MCF 10A (cell line): Measurements from ENCODE around the gene TEN1. TPM values are rescaled to one million over a fixed set of nuclear protein-coding genes. Genes with fewer than 3 reads are reported as not detected.

ENCODE experiments used
- BruUV-seq: library from RNA; stranded (reverse); fragments of 400-500 nt; replicated peaks from 2 replicates; lab custom pipeline; 2021; lab: Mats Ljungman, UMichigan
- CTCF ChIA-PET: fragments of 300-600 bp; sonication (Branson Sonifier 250); formaldehyde crosslinking; extraction: SDS; loops from one replicate; lab custom pipeline; 2021; ENCODE audit warnings: antibody characterized with exemption, inconsistent platforms; lab: Yijun Ruan, JAX
- POLR2A ChIA-PET: fragments of 300-600, 350-650 bp; sonication (Branson Sonifier 250); formaldehyde crosslinking; extraction: SDS; loops from one replicate; lab custom pipeline; 2020; ENCODE audit warnings: antibody characterized with exemption, inconsistent platforms; lab: Yijun Ruan, JAX
- DNase-seq: peaks from one replicate; pipeline ENCODE4 v3.0.0-alpha.2; 2018; ENCODE audit not compliant: unreplicated experiment
- H3K27ac Mint-ChIP-seq: one replicate; pipeline ENCODE4 v1.8.0; 2022; ENCODE audit warnings: mild to moderate bottlenecking, low read depth, mixed read lengths; ENCODE audit not compliant: unreplicated experiment
- H3K27me3 Mint-ChIP-seq: one replicate; pipeline ENCODE4 v1.8.0; 2022; ENCODE audit warnings: mixed read lengths; ENCODE audit not compliant: insufficient read depth, unreplicated experiment
- H3K36me3 Mint-ChIP-seq: one replicate; pipeline ENCODE4 v1.8.0; 2022; ENCODE audit warnings: mild to moderate bottlenecking, moderate library complexity, mixed read lengths; ENCODE audit not compliant: insufficient read depth, unreplicated experiment
- H3K4me1 Mint-ChIP-seq: one replicate; pipeline ENCODE4 v1.8.0; 2022; ENCODE audit warnings: mixed read lengths; ENCODE audit not compliant: insufficient read depth, unreplicated experiment
- H3K4me3 Mint-ChIP-seq: one replicate; pipeline ENCODE4 v1.8.0; 2022; ENCODE audit warnings: mild to moderate bottlenecking, moderate library complexity, mixed read lengths; ENCODE audit not compliant: unreplicated experiment
- H3K9me3 Mint-ChIP-seq: one replicate; pipeline ENCODE4 v1.8.0; 2022; ENCODE audit warnings: mixed read lengths; ENCODE audit not compliant: unreplicated experiment
- intact Hi-C: fragments of 100-400 bp; cut with micrococcal nuclease; formaldehyde crosslinking; loops from 2 replicates; pipeline ENCODE4 v1.14.1; 2022
- total RNA-seq: library from RNA; stranded (reverse); gene quantifications from 2 replicates; pipeline ENCODE4 v1.2.3, GENCODE V29; 2022
- TF ChIP-seq, protein P1 (sequence below): fragments of 200-600 bp; IDR thresholded peaks from one replicate; pipeline ENCODE4 v1.8.0; 2022; ENCODE audit warnings: antibody characterized with exemption, mild to moderate bottlenecking; ENCODE audit not compliant: unreplicated experiment

TEN1 gene
- total RNA-seq, 1 experiment from 2014 or later: 15.4 TPM

- no peak for DNase-seq
- TF ChIP-seq, protein P1, sequence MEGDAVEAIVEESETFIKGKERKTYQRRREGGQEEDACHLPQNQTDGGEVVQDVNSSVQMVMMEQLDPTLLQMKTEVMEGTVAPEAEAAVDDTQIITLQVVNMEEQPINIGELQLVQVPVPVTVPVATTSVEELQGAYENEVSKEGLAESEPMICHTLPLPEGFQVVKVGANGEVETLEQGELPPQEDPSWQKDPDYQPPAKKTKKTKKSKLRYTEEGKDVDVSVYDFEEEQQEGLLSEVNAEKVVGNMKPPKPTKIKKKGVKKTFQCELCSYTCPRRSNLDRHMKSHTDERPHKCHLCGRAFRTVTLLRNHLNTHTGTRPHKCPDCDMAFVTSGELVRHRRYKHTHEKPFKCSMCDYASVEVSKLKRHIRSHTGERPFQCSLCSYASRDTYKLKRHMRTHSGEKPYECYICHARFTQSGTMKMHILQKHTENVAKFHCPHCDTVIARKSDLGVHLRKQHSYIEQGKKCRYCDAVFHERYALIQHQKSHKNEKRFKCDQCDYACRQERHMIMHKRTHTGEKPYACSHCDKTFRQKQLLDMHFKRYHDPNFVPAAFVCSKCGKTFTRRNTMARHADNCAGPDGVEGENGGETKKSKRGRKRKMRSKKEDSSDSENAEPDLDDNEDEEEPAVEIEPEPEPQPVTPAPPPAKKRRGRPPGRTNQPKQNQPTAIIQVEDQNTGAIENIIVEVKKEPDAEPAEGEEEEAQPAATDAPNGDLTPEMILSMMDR: no peak
- Mint-ChIP-seq H3K27me3 (no peaks in the 10 kb centered on the region), H3K36me3 (peaks cover 88% of the 10 kb centered on the region), H3K4me1 (peaks cover 13% of the 10 kb centered on the region), H3K9me3 (peaks cover 5% of the 10 kb centered on the region), H3K27ac (no peak overlapping the region), H3K4me3 (no peak overlapping the region)
- ChIA-PET POLR2A (interaction anchor here (1.1 to 1.4 kb wide), 2 partner anchors 11 to 23 kb away, joined by 3 to 4 read pairs; partner anchors contain the start of gene EVPL), CTCF (interaction anchor here (0.6 kb wide), 1 partner anchor 304 kb away, joined by 4 read pairs; no protein-coding TSS in a partner anchor)
- intact Hi-C loops: no loop called here
- BruUV-seq: no TSS peak
Measured at GRCh38 chr17:76049836-76050537, 70.9 kb downstream of the TEN1 start.

Other genes with a start within 250 kb of the TEN1 start
- gene GALK1, start 214.0 kb upstream of the TEN1 start, total RNA-seq: 8.7 and 9.8 TPM in 2 replicates
- 12.3 and 16.0 TPM in 2 replicates for gene UNK, start 194.4 kb upstream of the TEN1 start, total RNA-seq
- gene UNC13D, start 134.8 kb upstream of the TEN1 start, total RNA-seq: 3.5 and 7.6 TPM in 2 replicates
- gene WBP2, start 123.9 kb upstream of the TEN1 start, total RNA-seq: 55.7 and 97.9 TPM in 2 replicates
- 23.6 and 25.7 TPM in 2 replicates for gene TRIM47, start 100.7 kb upstream of the TEN1 start, total RNA-seq
- gene TRIM65, start 82.3 kb upstream of the TEN1 start, total RNA-seq: 15.9 and 17.4 TPM in 2 replicates
- gene MRPL38, start 74.4 kb upstream of the TEN1 start, total RNA-seq: 97.9 and 111 TPM in 2 replicates
- 14.0 and 18.8 TPM in 2 replicates for gene FBF1, start 38.2 kb upstream of the TEN1 start, total RNA-seq
- gene ACOX1, start 74 bp upstream of the TEN1 start, total RNA-seq: 23.4 and 26.0 TPM in 2 replicates
- 5.3 and 5.7 TPM in 2 replicates for gene CDK3, start 21.6 kb downstream of the TEN1 start, total RNA-seq
- gene EVPL, start 48.1 kb downstream of the TEN1 start, total RNA-seq: 7.7 and 8.1 TPM in 2 replicates
- gene SRP68, start 93.3 kb downstream of the TEN1 start, total RNA-seq: 80.8 and 106 TPM in 2 replicates
- 0.37 TPM in 1 of 2 replicates, not detected in the other for gene GALR2, start 95.5 kb downstream of the TEN1 start, total RNA-seq
- gene ZACN, start 99.9 kb downstream of the TEN1 start, total RNA-seq: not detected in 2 replicates
- gene EXOC7, start 124.5 kb downstream of the TEN1 start, total RNA-seq: 80.8 and 106 TPM in 2 replicates
- not detected in 2 replicates for gene FOXJ1, start 162.0 kb downstream of the TEN1 start, total RNA-seq